A673 (cell line): ENCODE measurements around the gene ROR2. TPM values are rescaled to one million over a fixed set of nuclear protein-coding genes. Genes with fewer than 3 reads are reported as not detected.

Experiments used
- BruUV-seq: library from RNA; stranded (reverse); fragments of 400-500 nt; replicated peaks from 2 replicates; lab custom pipeline; 2021; lab: Mats Ljungman, UMichigan
- CTCF ChIA-PET: fragments of 300-600 bp; sonication (Branson Sonifier 250); formaldehyde crosslinking; loops from one replicate; lab custom pipeline; 2022; ENCODE audit warnings: antibody characterized with exemption; lab: Charles Lee
- POLR2A ChIA-PET: fragments of 300-600 bp; sonication (Branson Sonifier 250); formaldehyde crosslinking; loops from one replicate; lab custom pipeline; 2022; ENCODE audit warnings: antibody characterized with exemption; ENCODE audit not compliant: low non-redundant PET; lab: Charles Lee
- DNase-seq: peaks from one replicate; pipeline ENCODE4 v3.0.0-alpha.2; 2015; ENCODE audit warnings: low spot score
- H3K27ac ChIP-seq: fragments of 200-600 bp; sonication (generic); 2 replicates; pipeline ENCODE4 v1.5.1; 2016; ENCODE audit warnings: mixed run types, low read depth, mild to moderate bottlenecking, mixed read lengths, antibody characterized with exemption, low read length; ENCODE audit not compliant: poor library complexity, severe bottlenecking
- H3K27me3 ChIP-seq: fragments of 200-600 bp; sonication (generic); replicated peaks from 2 replicates; pipeline ENCODE4 v1.6.1; 2017; ENCODE audit warnings: mixed run types, low read depth, mild to moderate bottlenecking, mixed read lengths, antibody characterized with exemption, low read length; ENCODE audit not compliant: insufficient read depth, poor library complexity
- H3K36me3 ChIP-seq: fragments of 200-600 bp; sonication (generic); 2 replicates; pipeline ENCODE4 v1.6.1; 2016; ENCODE audit warnings: mixed run types, mild to moderate bottlenecking, mixed read lengths, antibody characterized with exemption, low read length; ENCODE audit not compliant: insufficient read depth, poor library complexity, severe bottlenecking
- H3K4me1 ChIP-seq: fragments of 200-600 bp; sonication (generic); 2 replicates; pipeline ENCODE4 v1.6.1; 2017; ENCODE audit warnings: mixed run types, mild to moderate bottlenecking, mixed read lengths, antibody characterized with exemption, low read length; ENCODE audit not compliant: insufficient read depth, poor library complexity, severe bottlenecking
- H3K4me3 ChIP-seq: fragments of 200-600 bp; sonication (generic); 2 replicates; pipeline ENCODE4 v1.5.1; 2016; ENCODE audit warnings: low read depth, mixed run types, mild to moderate bottlenecking, mixed read lengths, low read length; ENCODE audit not compliant: poor library complexity, severe bottlenecking
- H3K9me3 ChIP-seq: fragments of 200-600 bp; sonication (generic); 2 replicates; pipeline ENCODE4 v1.6.1; 2016; ENCODE audit warnings: mixed run types, low read depth, mild to moderate bottlenecking, mixed read lengths, antibody characterized with exemption, low read length; ENCODE audit not compliant: poor library complexity, severe bottlenecking
- EZH2 ChIP-seq: fragments of 200-600 bp; sonication (generic); IDR thresholded peaks from 2 replicates; pipeline ENCODE4 v1.6.1; 2017; ENCODE audit warnings: borderline replicate concordance, low read depth, mild to moderate bottlenecking, mixed read lengths, antibody characterized with exemption, low read length; ENCODE audit not compliant: poor library complexity, severe bottlenecking
- intact Hi-C: fragments of 100-400 bp; cut with micrococcal nuclease; formaldehyde crosslinking; loops from one replicate; pipeline ENCODE4 v1.10.0; 2022; ENCODE audit not compliant: unreplicated experiment
- total RNA-seq: library from RNA; stranded (reverse); gene quantifications from 2 replicates; pipeline ENCODE4 v1.2.3, GENCODE V29; 2021
- TF ChIP-seq, protein P1 (sequence below): fragments of 300-800, 200-600 bp; sonication (generic); conservative IDR thresholded peaks from 2 replicates; pipeline ENCODE4 v1.5.1; 2017; ENCODE audit warnings: low read depth, mild to moderate bottlenecking, antibody characterized with exemption, low read length, moderate library complexity, mixed read lengths

The ROR2 gene
- total RNA-seq, 1 experiment from 2014 or later: 12.3 TPM

DNA sequence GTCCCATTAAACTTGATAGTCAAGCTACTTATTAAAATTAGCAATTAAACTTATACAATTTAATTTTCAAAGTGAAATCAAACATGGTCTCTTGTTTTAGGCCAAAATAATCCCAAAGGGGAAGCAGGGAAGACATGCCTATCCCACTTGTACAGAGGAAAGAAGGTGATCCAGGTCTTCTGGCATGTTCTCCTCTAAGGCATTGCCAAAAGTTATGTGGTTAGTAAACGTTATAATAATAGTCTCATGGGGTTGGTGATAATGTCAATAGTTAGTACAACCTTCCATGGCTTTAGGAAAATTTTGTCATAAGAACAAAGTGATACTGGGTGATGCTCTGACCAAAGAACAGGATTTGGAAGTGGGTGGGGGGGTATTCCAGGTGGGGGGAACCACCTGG is 52.8 kb downstream of the ROR2 start:
- Histone ChIP-seq H3K27ac (peak overlapping the region; percentile 80), H3K27me3 (no peaks in the 10 kb centered on the region), H3K9me3 (no peaks in the 10 kb centered on the region), H3K4me3 (no peak overlapping the region), H3K36me3 (no peaks in the 10 kb centered on the region), H3K4me1 (peaks cover 92% of the 10 kb centered on the region)
- POLR2A ChIA-PET: no interaction called here
- intact Hi-C loops: no loop called here
- BruUV-seq: no TSS peak
- CTCF ChIA-PET: no interaction called here
- no peak for DNase-seq
- TF ChIP-seq, protein P1, sequence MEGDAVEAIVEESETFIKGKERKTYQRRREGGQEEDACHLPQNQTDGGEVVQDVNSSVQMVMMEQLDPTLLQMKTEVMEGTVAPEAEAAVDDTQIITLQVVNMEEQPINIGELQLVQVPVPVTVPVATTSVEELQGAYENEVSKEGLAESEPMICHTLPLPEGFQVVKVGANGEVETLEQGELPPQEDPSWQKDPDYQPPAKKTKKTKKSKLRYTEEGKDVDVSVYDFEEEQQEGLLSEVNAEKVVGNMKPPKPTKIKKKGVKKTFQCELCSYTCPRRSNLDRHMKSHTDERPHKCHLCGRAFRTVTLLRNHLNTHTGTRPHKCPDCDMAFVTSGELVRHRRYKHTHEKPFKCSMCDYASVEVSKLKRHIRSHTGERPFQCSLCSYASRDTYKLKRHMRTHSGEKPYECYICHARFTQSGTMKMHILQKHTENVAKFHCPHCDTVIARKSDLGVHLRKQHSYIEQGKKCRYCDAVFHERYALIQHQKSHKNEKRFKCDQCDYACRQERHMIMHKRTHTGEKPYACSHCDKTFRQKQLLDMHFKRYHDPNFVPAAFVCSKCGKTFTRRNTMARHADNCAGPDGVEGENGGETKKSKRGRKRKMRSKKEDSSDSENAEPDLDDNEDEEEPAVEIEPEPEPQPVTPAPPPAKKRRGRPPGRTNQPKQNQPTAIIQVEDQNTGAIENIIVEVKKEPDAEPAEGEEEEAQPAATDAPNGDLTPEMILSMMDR: no peak
- TF ChIP-seq EZH2: no peak

DNA sequence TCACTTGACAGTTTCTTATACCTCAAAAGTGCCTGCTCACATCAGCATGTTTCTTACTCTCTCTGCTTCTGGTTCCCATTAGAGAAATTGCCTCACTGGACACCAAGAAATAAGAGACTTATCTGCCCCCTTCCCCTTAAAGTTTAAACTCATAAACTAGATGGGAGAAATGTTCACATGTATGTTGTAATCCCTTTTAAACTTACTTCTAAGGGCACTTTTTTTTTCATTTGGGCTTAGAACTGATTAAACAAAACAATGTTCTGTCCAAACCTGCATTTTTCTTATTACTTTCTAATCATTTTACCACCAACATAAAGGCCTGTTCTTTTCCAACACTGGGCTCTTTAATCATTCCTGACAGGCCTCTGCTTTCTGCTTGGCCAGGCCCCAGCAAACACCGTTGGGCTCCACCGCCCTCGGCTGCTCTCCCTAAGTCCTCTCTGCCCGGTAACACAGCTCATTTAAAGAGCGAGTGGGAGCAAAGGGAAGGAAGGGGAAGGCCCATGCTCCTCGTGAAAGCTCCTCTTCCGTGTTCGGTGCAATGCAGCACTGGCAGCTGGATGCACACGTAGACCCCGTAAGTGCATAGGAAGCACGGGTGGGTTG is 53.4 kb downstream of the ROR2 start:
- BruUV-seq: no TSS peak
- H3K4me3 ChIP-seq: no peak overlapping the region
- H3K4me1 ChIP-seq: peaks cover 86% of the 10 kb centered on the region
- TF ChIP-seq, protein P1: no peak
- no peak for TF ChIP-seq EZH2
- intact Hi-C loops: no loop called here
- H3K36me3 ChIP-seq: no peaks in the 10 kb centered on the region
- ChIA-PET POLR2A (no interaction called here), CTCF (no interaction called here)
- peak overlapping the region; percentile 45 for H3K27ac ChIP-seq
- H3K9me3 ChIP-seq: no peaks in the 10 kb centered on the region
- DNase-seq: peak; percentile 68
- no peaks in the 10 kb centered on the region for H3K27me3 ChIP-seq

DNA sequence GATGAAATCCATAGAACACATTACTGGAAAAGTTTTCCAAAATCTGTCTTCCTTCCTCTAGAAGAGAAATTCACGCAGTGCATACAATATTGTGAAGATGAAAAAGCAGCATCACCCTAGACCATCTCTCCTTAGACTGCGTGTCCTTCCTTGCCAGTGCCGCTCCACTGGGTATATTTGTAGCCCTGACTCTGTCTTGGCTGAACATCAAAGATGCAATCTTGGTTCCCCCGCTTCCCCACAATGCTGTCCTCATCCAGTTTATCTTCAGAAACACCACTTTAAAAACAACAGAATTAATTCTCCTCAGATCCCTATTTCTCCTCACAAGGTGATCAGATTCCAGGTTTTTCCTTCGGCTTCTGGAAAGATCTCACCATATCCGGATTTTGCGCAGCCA is 53.9 kb downstream of the ROR2 start:
- H3K27ac ChIP-seq: peak overlapping the region; percentile 45
- DNase-seq: no peak
- no peaks in the 10 kb centered on the region for H3K27me3 ChIP-seq
- no TSS peak for BruUV-seq
- intact Hi-C loops: no loop called here
- no peaks in the 10 kb centered on the region for H3K36me3 ChIP-seq
- CTCF ChIA-PET: no interaction called here
- peaks cover 81% of the 10 kb centered on the region for H3K4me1 ChIP-seq
- no peak overlapping the region for H3K4me3 ChIP-seq
- POLR2A ChIA-PET: no interaction called here
- no peaks in the 10 kb centered on the region for H3K9me3 ChIP-seq
- no peak for TF ChIP-seq EZH2

DNA sequence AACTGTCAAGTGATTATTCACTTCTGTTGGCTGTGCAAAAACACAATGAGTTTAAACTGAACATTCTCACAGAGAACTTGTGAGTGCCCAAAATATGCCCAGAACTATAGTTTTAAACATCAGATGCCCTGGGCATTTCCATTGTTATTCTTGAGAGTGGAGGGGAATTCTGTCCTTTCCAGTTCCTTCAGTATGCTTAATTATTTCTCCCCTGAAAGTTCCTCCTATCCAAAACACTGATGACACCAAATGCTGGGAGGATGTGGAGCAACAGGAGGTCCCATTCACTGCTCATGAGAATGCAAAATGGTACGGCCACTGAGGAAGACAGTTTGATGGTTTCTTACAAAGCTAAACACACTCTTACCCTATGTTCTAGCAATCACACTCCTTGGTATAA is 55.5 kb downstream of the ROR2 start:
- intact Hi-C loops: no loop called here
- no TSS peak for BruUV-seq
- no peaks in the 10 kb centered on the region for H3K36me3 ChIP-seq
- CTCF ChIA-PET: no interaction called here
- POLR2A ChIA-PET: no interaction called here
- no peak overlapping the region for H3K4me3 ChIP-seq
- TF ChIP-seq, protein P1: no peak
- no peak for TF ChIP-seq EZH2
- H3K4me1 ChIP-seq: peaks cover 66% of the 10 kb centered on the region
- no peaks in the 10 kb centered on the region for H3K27me3 ChIP-seq
- H3K9me3 ChIP-seq: no peaks in the 10 kb centered on the region
- DNase-seq: peak; percentile 75
- H3K27ac ChIP-seq: peak overlapping the region; percentile 43
